ENCODE data around the gene GPATCH8. TPM values are rescaled to one million over a fixed set of nuclear protein-coding genes. Genes with fewer than 3 reads are reported as not detected.
"Not testable (repeated sequence)": the region's sequence is repeated elsewhere in the genome, so short reads cannot be mapped to it uniquely, and the experiment has no call there.

Gene GPATCH8
- polyA plus RNA-seq, 1 donor from 2014 or later: 24.5 TPM

- H3K27ac ChIP-seq (ENCODE audit: low read length): no peak overlapping the region
- H3K4me2 ChIP-seq (ENCODE audit: low read length): no peak overlapping the region
- no peaks in the 10 kb centered on the region for H3K9me3 ChIP-seq (ENCODE audit: low read length)
- H3K36me3 ChIP-seq (ENCODE audit: insufficient read depth, low read length): no peaks in the 10 kb centered on the region
- no peaks in the 10 kb centered on the region for H3K79me2 ChIP-seq (replicated peaks; ENCODE audit: insufficient read depth, low read length)
- no peak for TF ChIP-seq EZH2 (IDR thresholded peaks at IDR 0.05; ENCODE audit: borderline replicate concordance, insufficient read depth, low read length, poor library complexity, severe bottlenecking)
- TF ChIP-seq TAF1 (IDR thresholded peaks at IDR 0.05; ENCODE audit: low read depth): no peak
- no peak for TF ChIP-seq MXI1 (conservative IDR thresholded peaks at IDR 0.05; ENCODE audit: poor library complexity, severe bottlenecking)
- no peak for TF ChIP-seq EP300 (conservative IDR thresholded peaks at IDR 0.05; ENCODE audit: poor library complexity, severe bottlenecking)
- no peak for TF ChIP-seq CTCF (IDR thresholded peaks at IDR 0.05; ENCODE audit: poor library complexity, severe bottlenecking)
- no peak for TF ChIP-seq RAD21 (conservative IDR thresholded peaks at IDR 0.05)
- TF ChIP-seq SMC3 (conservative IDR thresholded peaks at IDR 0.05; ENCODE audit: poor library complexity): no peak
- TF ChIP-seq REST (IDR thresholded peaks at IDR 0.05; ENCODE audit: borderline replicate concordance): no peak
- no peak for TF ChIP-seq POLR2AphosphoS5 (IDR thresholded peaks at IDR 0.05)
- no peak overlapping the region for H3K4me3 ChIP-seq (ENCODE audit: low read length)
- no peaks in the 10 kb centered on the region for H4K20me1 ChIP-seq (ENCODE audit: insufficient read depth)
- H3K27me3 ChIP-seq (ENCODE audit: insufficient read depth, low read depth, low read length): no peaks in the 10 kb centered on the region
- H3K9ac ChIP-seq (ENCODE audit: low read length): no peak overlapping the region
- H3K9me2 ChIP-seq (ENCODE audit: insufficient read depth, low read length): no peaks in the 10 kb centered on the region
- H3F3A ChIP-seq (ENCODE audit: insufficient read depth, low read length, poor library complexity, severe bottlenecking): no peaks in the 10 kb centered on the region
- no peak overlapping the region for H2AFZ ChIP-seq (ENCODE audit: low read depth, low read length)
These were observed 36.5 kb upstream of the GPATCH8 start for GRCh38 chr17:44539673-44540072.

- not testable (repeated sequence) for H3K79me2 ChIP-seq (replicated peaks; ENCODE audit: insufficient read depth, low read length); H2AFZ ChIP-seq (ENCODE audit: low read depth, low read length); H3K36me3 ChIP-seq (ENCODE audit: insufficient read depth, low read length); H3K9me2 ChIP-seq (ENCODE audit: insufficient read depth, low read length); H3F3A ChIP-seq (ENCODE audit: insufficient read depth, low read length, poor library complexity, severe bottlenecking); H3K27me3 ChIP-seq (ENCODE audit: insufficient read depth, low read depth, low read length); H4K20me1 ChIP-seq (ENCODE audit: insufficient read depth); H3K27ac ChIP-seq (ENCODE audit: low read length); H3K9ac ChIP-seq (ENCODE audit: low read length); H3K9me3 ChIP-seq (ENCODE audit: low read length); H3K4me2 ChIP-seq (ENCODE audit: low read length); H3K4me3 ChIP-seq (ENCODE audit: low read length)
These were observed 34.7 kb upstream of the GPATCH8 start for GRCh38 chr17:44537922-44538321.

All from neural cell (in vitro differentiated cells).